Caco-2 (cell line): ENCODE measurements around the gene GLRA2. TPM values are rescaled to one million over a fixed set of nuclear protein-coding genes. Genes with fewer than 3 reads are reported as not detected.

Experiments
- BruUV-seq: library from RNA; stranded (reverse); fragments of 400-500 nt; replicated peaks from 2 replicates; lab custom pipeline; 2021; lab: Mats Ljungman, UMichigan
- CTCF ChIA-PET: fragments of 300-600 bp; sonication (Branson Sonifier 250); formaldehyde crosslinking; loops from one replicate; lab custom pipeline; 2022; ENCODE audit warnings: antibody characterized with exemption; lab: Charles Lee
- POLR2A ChIA-PET: fragments of 300-600 bp; sonication (Branson Sonifier 250); formaldehyde crosslinking; loops from one replicate; lab custom pipeline; 2022; ENCODE audit warnings: antibody characterized with exemption; lab: Charles Lee
- DNase-seq, 2 experiments: peaks; one replicate each; pipeline versions ENCODE4 v3.0.0 to v3.0.0-alpha.2; 2020 to 2022
- H3K27me3 ChIP-seq: replicated peaks from 2 replicates; pipeline ENCODE4 v1.6.0; 2011; ENCODE audit warnings: low read length; ENCODE audit not compliant: control insufficient read depth, insufficient read depth
- H3K36me3 ChIP-seq: 2 replicates; pipeline ENCODE4 v1.5.1; 2011; ENCODE audit warnings: low read length; ENCODE audit not compliant: control insufficient read depth, insufficient read depth
- H3K4me1 ChIP-seq: fragments of 250-450 bp; sonication (Bioruptor Pico); 2 replicates; pipeline ENCODE4 v1.5.1; 2020; ENCODE audit warnings: mild to moderate bottlenecking
- H3K4me3 ChIP-seq: 2 replicates; pipeline ENCODE4 v1.5.1; 2011; ENCODE audit warnings: low read depth, mild to moderate bottlenecking, control low read depth, low read length
- H3K9me3 ChIP-seq: fragments of 250-450 bp; sonication (Bioruptor Pico); 2 replicates; pipeline ENCODE4 v1.5.1; 2020; ENCODE audit warnings: mild to moderate bottlenecking, moderate library complexity
- H3K27ac Mint-ChIP-seq: one replicate; pipeline ENCODE4 v1.8.0; 2022; ENCODE audit warnings: mixed read lengths; ENCODE audit not compliant: unreplicated experiment
- H3K27me3 Mint-ChIP-seq: one replicate; pipeline ENCODE4 v1.8.0; 2022; ENCODE audit warnings: mixed read lengths; ENCODE audit not compliant: insufficient read depth, unreplicated experiment
- H3K36me3 Mint-ChIP-seq: one replicate; pipeline ENCODE4 v1.8.0; 2022; ENCODE audit warnings: mild to moderate bottlenecking, mixed read lengths; ENCODE audit not compliant: insufficient read depth, unreplicated experiment
- H3K4me1 Mint-ChIP-seq: one replicate; pipeline ENCODE4 v1.8.0; 2022; ENCODE audit warnings: low read depth, mixed read lengths; ENCODE audit not compliant: unreplicated experiment
- H3K4me3 Mint-ChIP-seq: one replicate; pipeline ENCODE4 v1.8.0; 2022; ENCODE audit warnings: mild to moderate bottlenecking, moderate library complexity, mixed read lengths; ENCODE audit not compliant: unreplicated experiment
- H3K9me3 Mint-ChIP-seq: one replicate; pipeline ENCODE4 v1.8.0; 2022; ENCODE audit warnings: mixed read lengths; ENCODE audit not compliant: unreplicated experiment
- CTCF ChIP-seq, 2 experiments: fragments of 200-600 bp in 1 of 2; IDR thresholded peaks; 1 replicate in 1 of 2; 2 replicates in 1 of 2; pipeline versions ENCODE4 v1.5.1 to v1.8.0; 2011 to 2022; ENCODE audit warnings: antibody characterized with exemption in 1 of 2, control low read depth in 1 of 2, inconsistent platforms in 1 of 2, low read depth in 1 of 2, low read length in 1 of 2, mild to moderate bottlenecking in 1 of 2, moderate library complexity in 1 of 2; ENCODE audit not compliant: insufficient read depth in 1 of 2, severe bottlenecking in 1 of 2, unreplicated experiment in 1 of 2
- intact Hi-C: fragments of 100-400 bp; cut with micrococcal nuclease; formaldehyde crosslinking; loops from one replicate; pipeline ENCODE4 v1.10.0; 2022; ENCODE audit not compliant: unreplicated experiment
- total RNA-seq: library from RNA; stranded (reverse); gene quantifications from 2 replicates; pipeline ENCODE4 v1.2.3, GENCODE V29; 2022

Gene GLRA2
- total RNA-seq, 1 experiment from 2014 or later, result not detected

DNA sequence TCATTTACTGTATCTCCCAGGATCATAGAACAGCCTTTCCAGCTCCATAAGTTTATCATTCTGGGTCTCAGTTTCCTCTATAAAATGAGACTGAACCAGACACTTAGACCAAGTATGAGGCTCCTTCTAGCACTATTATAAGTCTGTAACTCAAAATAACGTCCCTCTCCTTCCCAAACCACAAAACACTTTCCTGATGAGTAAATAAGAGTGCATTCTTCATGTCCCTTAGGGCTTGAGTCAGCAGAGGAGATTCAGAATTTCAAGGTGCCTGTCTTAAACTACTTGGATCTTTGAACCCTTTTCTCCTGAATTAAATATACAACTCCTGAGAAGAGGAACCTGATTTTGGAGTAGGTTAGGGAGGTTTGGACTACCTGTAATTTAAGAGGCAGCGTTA lies 62.6 kb downstream of the GLRA2 start:
- intact Hi-C loops, result no loop called here
- POLR2A ChIA-PET, result interaction anchor here (0.8 kb wide), 1 partner anchor 18 kb away, joined by 3 read pairs; no protein-coding TSS in a partner anchor
- Mint-ChIP-seq H3K4me3 (no peak overlapping the region), H3K9me3 (no peaks in the 10 kb centered on the region), H3K4me1 (no peaks in the 10 kb centered on the region), H3K27ac (no peak overlapping the region), H3K36me3 (no peaks in the 10 kb centered on the region), H3K27me3 (no peaks in the 10 kb centered on the region)
- no peaks in the 10 kb centered on the region for H3K9me3 ChIP-seq
- no peaks in the 10 kb centered on the region for H3K36me3 ChIP-seq
- no peaks in the 10 kb centered on the region for H3K27me3 ChIP-seq
- BruUV-seq, result no TSS peak
- CTCF ChIA-PET, result no interaction called here
- no peaks in the 10 kb centered on the region for H3K4me1 ChIP-seq
- no peak overlapping the region for H3K4me3 ChIP-seq
- DNase-seq, result no peak
- TF ChIP-seq CTCF (IDR thresholded peaks at IDR 0.05; ENCODE audit: insufficient read depth in 1 of 2, low read depth in 1 of 2, low read length in 1 of 2, severe bottlenecking in 1 of 2, unreplicated experiment in 1 of 2), result no peak

GRCh38 chrX:14594521-14594920 lies 65.2 kb downstream of the GLRA2 start:
- Histone ChIP-seq H3K9me3 (no peaks in the 10 kb centered on the region), H3K27me3 (no peaks in the 10 kb centered on the region), H3K4me1 (no peaks in the 10 kb centered on the region), H3K36me3 (no peaks in the 10 kb centered on the region), H3K4me3 (no peak overlapping the region)
- TF ChIP-seq CTCF (IDR thresholded peaks at IDR 0.05; ENCODE audit: insufficient read depth in 1 of 2, low read depth in 1 of 2, low read length in 1 of 2, severe bottlenecking in 1 of 2, unreplicated experiment in 1 of 2), result no peak
- Mint-ChIP-seq H3K4me1 (no peaks in the 10 kb centered on the region), H3K27ac (no peak overlapping the region), H3K9me3 (no peaks in the 10 kb centered on the region), H3K36me3 (no peaks in the 10 kb centered on the region), H3K4me3 (no peak overlapping the region), H3K27me3 (no peaks in the 10 kb centered on the region)
- ChIA-PET POLR2A (no interaction called here), CTCF (no interaction called here)
- intact Hi-C loops, result no loop called here
- DNase-seq, result no peak
- BruUV-seq, result no TSS peak

- Histone ChIP-seq H3K4me3 (no peak overlapping the region), H3K4me1 (no peaks in the 10 kb centered on the region), H3K9me3 (no peaks in the 10 kb centered on the region), H3K36me3 (no peaks in the 10 kb centered on the region), H3K27me3 (no peaks in the 10 kb centered on the region)
- ChIA-PET CTCF (no interaction called here), POLR2A (no interaction called here)
- no peaks in the 10 kb centered on the region for H3K36me3 Mint-ChIP-seq
- no peak for DNase-seq
- H3K27me3 Mint-ChIP-seq, result no peaks in the 10 kb centered on the region
- no peaks in the 10 kb centered on the region for H3K9me3 Mint-ChIP-seq
- intact Hi-C loops, result no loop called here
- H3K4me3 Mint-ChIP-seq, result no peak overlapping the region
- BruUV-seq, result no TSS peak
- H3K4me1 Mint-ChIP-seq, result no peaks in the 10 kb centered on the region
- no peak for TF ChIP-seq CTCF (IDR thresholded peaks at IDR 0.05; ENCODE audit: insufficient read depth in 1 of 2, low read depth in 1 of 2, low read length in 1 of 2, severe bottlenecking in 1 of 2, unreplicated experiment in 1 of 2)
- no peak overlapping the region for H3K27ac Mint-ChIP-seq
These were observed 69.0 kb downstream of the GLRA2 start for GRCh38 chrX:14598330-14598729.
